Putamen (tissue), 1 donor: ENCODE results near the gene RC3H2.

Experiments used
- DNase-seq: peaks from one replicate; pipeline ENCODE4 v3.0.0-alpha.2; 2016; ENCODE audit warnings: low spot score

RC3H2 gene

GRCh38 chr9:122808141-122808540 is 97.0 kb downstream of the RC3H2 start:
- DNase-seq = no peak

GRCh38 chr9:122807271-122807900 is 97.8 kb downstream of the RC3H2 start:
- DNase-seq = no peak

GRCh38 chr9:122806661-122807060 is 98.5 kb downstream of the RC3H2 start:
- DNase-seq = no peak

- DNase-seq = no peak
Measured at GRCh38 chr9:122800066-122801060, 104.8 kb downstream of the RC3H2 start, which contains the start of gene OR1K1. Gene OR1K1, plus strand, starts transcription at chr9:122800123. Its CDS starts 0 bp downstream, at chr9:122800123.

- no peak for DNase-seq
Measured at GRCh38 chr9:122797316-122798063, 107.7 kb downstream of the RC3H2 start.
